Heart left ventricle (tissue), 16 donors: Measurements from ENCODE around the gene TGM2. TPM values are rescaled to one million over a fixed set of nuclear protein-coding genes. Genes with fewer than 3 reads are reported as not detected.
A peak's percentile ranks its signal among the peaks of the same experiment; 100 is the strongest.

ENCODE experiments used
- ATAC-seq, 4 donors: fragments of 200-7000 bp; cut with Tn5 transposase; one replicate each; pipeline ENCODE4 v1.9.1; 2020 to 2022; ENCODE audit warnings: moderate library complexity in 4 of 4, mild to moderate bottlenecking in 3 of 4, moderate number of reproducible peaks in 1 of 4
- DNase-seq, 5 donors: peaks; one replicate each; pipeline ENCODE4 v3.0.0-alpha.2; 2020
- H3K27ac ChIP-seq, 12 donors: fragments of 200-600 bp; sonication (generic) in 4 of 12; one replicate each; pipeline versions ENCODE4 v1.5.0 to v1.8.0; 2016 to 2022; ENCODE audit warnings: mild to moderate bottlenecking in 2 of 12
- H3K27me3 ChIP-seq, 9 donors: fragments of 200-600 bp; sonication (generic) in 2 of 9; one replicate each; pipeline versions ENCODE4 v1.5.1 to v1.8.0; 2016 to 2022; ENCODE audit warnings: mild to moderate bottlenecking in 3 of 9
- H3K36me3 ChIP-seq, 9 donors: fragments of 200-600 bp; sonication (generic) in 2 of 9; one replicate each; pipeline versions ENCODE4 v1.5.0 to v1.8.0; 2018 to 2022; ENCODE audit warnings: mild to moderate bottlenecking in 2 of 9
- H3K4me1 ChIP-seq, 12 donors: fragments of 200-600 bp; sonication (generic) in 4 of 12; one replicate each; pipeline versions ENCODE4 v1.5.0 to v1.8.0; 2016 to 2022; ENCODE audit warnings: mild to moderate bottlenecking in 3 of 12
- H3K4me3 ChIP-seq, 12 donors: fragments of 200-600 bp; sonication (generic) in 4 of 12; one replicate each; pipeline versions ENCODE4 v1.5.0 to v1.8.0; 2017 to 2022; ENCODE audit warnings: mild to moderate bottlenecking in 9 of 12, moderate library complexity in 4 of 12
- H3K9me3 ChIP-seq, 12 donors: fragments of 200-600 bp; sonication (generic) in 4 of 12; one replicate each; pipeline versions ENCODE4 v1.5.0 to v1.8.0; 2016 to 2022; ENCODE audit warnings: mild to moderate bottlenecking in 1 of 12
- CTCF ChIP-seq, 12 donors: fragments of 200-600 bp; sonication (generic) in 4 of 12; IDR thresholded peaks; one replicate each; pipeline versions ENCODE4 v1.5.0 to v1.8.0; 2018 to 2022; ENCODE audit warnings: antibody characterized with exemption in 12 of 12, mild to moderate bottlenecking in 5 of 12
- POLR2A ChIP-seq, 2 donors: fragments of 450-650 bp; IDR thresholded peaks; one replicate each; pipeline ENCODE4 v1.6.1; 2017; ENCODE audit warnings: antibody characterized with exemption in 2 of 2, mild to moderate bottlenecking in 2 of 2, moderate library complexity in 2 of 2
- WGBS, 4 donors: extraction: QIAGEN DNeasy Blood & Tissue Kit in 2 of 4; methylation state at CpG; one replicate each; pipeline versions ENCODE4 v1.1.5 to v1.1.7; 2013 to 2018; 5-methylcytosine and 5-hydroxymethylcytosine counted together
- intact Hi-C, 10 donors: fragments of 100-400 bp; cut with DNase I; formaldehyde crosslinking; loops; one replicate each; pipeline versions ENCODE4 v1.11.1 to v1.14.2; 2022
- polyA plus RNA-seq, 2 donors: library from polyadenylated mRNA; stranded (reverse); fragments of 200-250 nt; gene quantifications; one replicate each; pipeline ENCODE4 v1.2.3, GENCODE V29; 2013
- total RNA-seq, 9 donors: library from RNA; depleted of rRNA in 2 of 9; stranded (reverse); fragments of >200 nt in 2 of 9; fragmentation: NEBNext Ultra II Directional in 3 of 9; extraction: Animal tissue kit (Norgen Biotek cat#: 25700) in 3 of 9; gene quantifications; one replicate each; pipeline versions ENCODE4 v1.1.0 to v1.2.4, GENCODE V29; 2016 to 2023
- donor health status: ischemic (EF 13 %, LVEDD 7.1; RV severe dilation, severe dysfunction).
- donor health status: healthy with polysubstance abuse.
- donor health status: DM: no; HTN: yes; CAD: no.
- donor health status: DM: no; HTN: no; CAD: no.
- donor health status: ischemic (EF 25% LVEDD 6.9; RV normal size, moderate dysfunction).
- donor health status: ischemic (EF 25% LVEDD 5.7; RV mildly dilated, moderate dysfunction).
- donor health status: healthy.
- donor health status: DM: yes; HTN: yes; CAD: no.
- donor health status: ischemic (EF 35%, LVEDD 5.7; RV mildly dilated, moderate dysfunction).
- donor health status: nonischemic (EF 11% LVEDD 7.7; RV severe dilation, severe dysfunction).
- donor health status: DM: yes; HTN: yes; CAD: no.
- donor health status: PGD.
- donor health status: ischemic (EF 29% LVEDD 5.4; RV normal size, mild dysfunction).
- donor health status: nonischemic (EF 23%, LVEDD 6.1; RV moderate dilation, normal function).

Gene TGM2
- total and polyA plus RNA-seq, 11 donors: 211 to 1,146 (median 567) TPM

DNA sequence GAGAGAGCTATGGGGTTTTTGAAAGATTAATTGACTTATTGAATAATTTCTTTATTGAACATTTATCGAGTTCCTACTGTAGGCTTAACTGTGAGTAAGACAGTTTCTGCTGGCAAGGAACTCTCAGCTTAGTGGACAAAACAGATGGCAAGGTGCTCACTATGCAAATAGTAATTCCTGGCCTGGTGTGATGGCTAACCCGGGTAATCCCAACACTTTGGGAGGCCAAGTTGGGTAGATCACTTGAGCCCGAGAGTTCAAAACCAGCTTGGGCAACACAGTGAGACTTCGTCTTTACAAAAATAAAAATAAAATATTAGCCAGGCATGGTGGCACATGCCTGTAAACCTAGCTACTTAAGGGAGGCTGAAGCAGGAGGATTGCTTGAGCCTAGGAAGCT, 13.5 kb upstream of the TGM2 start:
- WGBS, 4 donors: 89 to 94% (median 92%) methylated on average over 4 of the region's 4 CpGs
- Histone ChIP-seq H3K27ac (no peak overlapping the region), H3K36me3 (no peaks in the 10 kb centered on the region), H3K4me3 (no peak overlapping the region), H3K4me1 (peaks cover 0 to under 1% (median 0%) of the 10 kb centered on the region in 12 donors), H3K9me3 (peaks cover 0 to 9% (median 0%) of the 10 kb centered on the region in 12 donors), H3K27me3 (no peaks in the 10 kb centered on the region)
- TF ChIP-seq CTCF (IDR thresholded peaks at IDR 0.05) (no peak), POLR2A (IDR thresholded peaks at IDR 0.05) (no peak)
- intact Hi-C loops: no loop called here
- ATAC-seq (no peak), DNase-seq (no peak)

DNA sequence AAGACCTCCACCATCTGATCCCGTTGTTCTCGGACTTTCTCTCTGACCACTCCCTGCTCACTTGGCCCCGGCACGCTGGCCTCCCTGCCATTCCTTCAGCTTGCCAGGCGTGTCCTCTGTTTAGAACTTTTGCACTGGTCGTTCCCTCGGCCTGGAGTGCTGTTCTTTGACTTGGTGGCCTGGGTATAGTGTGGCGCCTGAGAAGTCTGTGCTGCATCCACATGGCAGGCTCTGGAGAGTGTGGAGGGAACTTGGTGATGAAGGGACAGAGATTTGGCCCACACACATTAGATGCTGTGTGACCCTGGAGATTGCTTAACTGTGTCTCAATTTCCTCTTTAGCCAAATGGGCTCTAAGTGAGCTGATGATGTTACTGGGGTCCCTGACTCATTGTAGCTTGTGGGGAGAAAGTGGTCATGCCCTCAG, 13.0 kb upstream of the TGM2 start:
- Histone ChIP-seq H3K9me3 (peaks cover 0 to 9% (median 0%) of the 10 kb centered on the region in 12 donors), H3K36me3 (no peaks in the 10 kb centered on the region), H3K4me1 (peaks cover 0 to 4% (median 0%) of the 10 kb centered on the region in 12 donors), H3K4me3 (no peak overlapping the region), H3K27ac (no peak overlapping the region), H3K27me3 (no peaks in the 10 kb centered on the region)
- ATAC-seq (peak in 1 of 4 donors; percentile 17), DNase-seq (no peak)
- intact Hi-C loops: no loop called here
- TF ChIP-seq POLR2A (IDR thresholded peaks at IDR 0.05) (no peak), CTCF (IDR thresholded peaks at IDR 0.05) (no peak)
- WGBS, 4 donors: 83 to 87% (median 83%) methylated on average over 8 of the region's 8 CpGs

GRCh38 chr20:38177201-38177600, 12.1 kb upstream of the TGM2 start:
- DNase-seq: no peak
- WGBS, 4 donors: 87 to 93% (median 89%) methylated on average over 9 of the region's 9 CpGs
- no peak overlapping the region for H3K27ac ChIP-seq
- peaks cover 0 to 8% (median 0%) of the 10 kb centered on the region in 12 donors for H3K9me3 ChIP-seq
- H3K27me3 ChIP-seq: no peaks in the 10 kb centered on the region
- intact Hi-C loops: no loop called here
- no peak for ATAC-seq
- TF ChIP-seq CTCF (IDR thresholded peaks at IDR 0.05) (no peak), POLR2A (IDR thresholded peaks at IDR 0.05) (no peak)
- H3K4me1 ChIP-seq: peaks cover 0 to 10% (median 0%) of the 10 kb centered on the region in 12 donors
- no peak overlapping the region for H3K4me3 ChIP-seq
- H3K36me3 ChIP-seq: no peaks in the 10 kb centered on the region

DNA sequence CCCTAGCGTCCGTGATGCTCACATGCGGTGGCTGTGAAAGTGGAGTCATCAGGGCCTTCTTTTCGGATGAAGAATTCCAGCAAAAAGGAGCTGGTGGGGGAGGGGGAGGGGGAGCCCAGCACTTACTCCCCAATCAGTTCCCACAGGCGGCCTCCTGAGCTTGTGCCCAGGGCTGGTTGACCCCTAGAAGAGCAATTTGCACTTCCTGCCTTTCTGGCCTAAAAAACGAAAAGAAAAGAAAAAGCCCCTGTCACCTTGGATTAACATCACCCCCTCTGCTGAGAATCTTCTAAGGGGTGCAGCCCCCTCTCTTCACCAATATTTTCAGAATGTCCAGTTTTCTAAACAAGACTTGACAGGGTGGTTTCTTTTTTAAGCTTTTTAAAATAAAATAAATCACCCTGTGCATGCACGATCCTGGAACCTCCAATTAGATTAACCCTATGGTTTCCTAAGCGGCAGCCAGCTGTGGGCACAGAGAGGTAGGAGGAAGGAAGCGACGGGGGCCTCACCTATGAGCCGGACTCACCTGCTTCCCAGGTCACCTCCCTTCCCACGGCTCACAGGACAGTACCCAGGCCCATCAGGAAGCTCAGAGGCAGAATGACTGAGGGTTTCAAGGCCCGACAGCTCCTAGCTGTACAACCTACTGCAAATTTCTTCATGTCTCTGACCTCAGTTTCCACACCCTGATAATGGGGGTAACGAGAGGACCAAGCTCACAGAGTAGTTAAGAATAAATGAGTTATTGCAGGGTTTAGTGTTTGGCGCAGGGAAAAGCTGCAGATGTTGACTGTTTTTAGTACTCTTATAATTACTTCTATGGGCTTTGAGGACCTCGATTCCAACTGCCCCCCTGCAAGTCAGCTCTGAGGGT, 10.5 kb upstream of the TGM2 start:
- no peak for ATAC-seq
- DNase-seq: no peak
- TF ChIP-seq CTCF (IDR thresholded peaks at IDR 0.05) (no peak), POLR2A (IDR thresholded peaks at IDR 0.05) (no peak)
- Histone ChIP-seq H3K9me3 (no peaks in the 10 kb centered on the region), H3K36me3 (no peaks in the 10 kb centered on the region), H3K4me3 (no peak overlapping the region), H3K27me3 (no peaks in the 10 kb centered on the region), H3K27ac (no peak overlapping the region), H3K4me1 (peaks cover 0 to 23% (median 0%) of the 10 kb centered on the region in 12 donors)
- intact Hi-C loops: no loop called here
- 75 to 82% (median 79%) methylated on average over 16 of the region's 16 CpGs for WGBS, 4 donors
